Activated CD4-positive, alpha-beta T cell treated with anti-CD3 and anti-CD28 coated beads, Interleukin-2, amount 50 U/mL, for 16 hours (primary cell): ENCODE measurements around the gene VSIG4.
A peak's percentile ranks its signal among the peaks of the same experiment; 100 is the strongest.

Experiments
- DNase-seq: peaks from one replicate; pipeline ENCODE4 v3.0.0-alpha.2; 2020

VSIG4 gene

GRCh38 chrX:66023385-66024091 is 16.3 kb downstream of the VSIG4 start:
- no peak for DNase-seq

GRCh38 chrX:66022632-66023384 is 17.1 kb downstream of the VSIG4 start:
- no peak for DNase-seq

GRCh38 chrX:66021765-66022631 is 17.9 kb downstream of the VSIG4 start:
- no peak for DNase-seq

GRCh38 chrX:66021401-66021764 is 18.5 kb downstream of the VSIG4 start:
- DNase-seq: no peak

GRCh38 chrX:66020631-66021334 is 19.1 kb downstream of the VSIG4 start:
- no peak for DNase-seq

GRCh38 chrX:66019974-66020373 is 19.9 kb downstream of the VSIG4 start:
- DNase-seq: no peak

- no peak for DNase-seq
Observed at GRCh38 chrX:66019310-66019652, 20.6 kb downstream of the VSIG4 start.

- no peak for DNase-seq
Observed at GRCh38 chrX:66018585-66019309, 21.1 kb downstream of the VSIG4 start.

- no peak for DNase-seq
Observed at GRCh38 chrX:66017659-66018170, 22.2 kb downstream of the VSIG4 start.

- peak; percentile 28 for DNase-seq
Observed at GRCh38 chrX:66016905-66017658, 22.8 kb downstream of the VSIG4 start.

GRCh38 chrX:66015900-66016689 is 23.8 kb downstream of the VSIG4 start:
- no peak for DNase-seq

- peak; percentile 62 for DNase-seq
Observed at GRCh38 chrX:66015152-66015831, 24.6 kb downstream of the VSIG4 start.

- no peak for DNase-seq
Observed at GRCh38 chrX:66014556-66014955, 25.3 kb downstream of the VSIG4 start.

- no peak for DNase-seq
Observed at GRCh38 chrX:66014084-66014483, 25.8 kb downstream of the VSIG4 start.

- DNase-seq: no peak
Observed at GRCh38 chrX:66013194-66013816, 26.6 kb downstream of the VSIG4 start.

- DNase-seq: peak; percentile 53
Observed at GRCh38 chrX:66012094-66012534, 27.8 kb downstream of the VSIG4 start.

GRCh38 chrX:66009231-66009845 is 30.5 kb downstream of the VSIG4 start:
- DNase-seq: no peak

- no peak for DNase-seq
Observed at GRCh38 chrX:66008328-66008970, 31.4 kb downstream of the VSIG4 start.
